Measurements from ENCODE around the gene ETV7.

DNA sequence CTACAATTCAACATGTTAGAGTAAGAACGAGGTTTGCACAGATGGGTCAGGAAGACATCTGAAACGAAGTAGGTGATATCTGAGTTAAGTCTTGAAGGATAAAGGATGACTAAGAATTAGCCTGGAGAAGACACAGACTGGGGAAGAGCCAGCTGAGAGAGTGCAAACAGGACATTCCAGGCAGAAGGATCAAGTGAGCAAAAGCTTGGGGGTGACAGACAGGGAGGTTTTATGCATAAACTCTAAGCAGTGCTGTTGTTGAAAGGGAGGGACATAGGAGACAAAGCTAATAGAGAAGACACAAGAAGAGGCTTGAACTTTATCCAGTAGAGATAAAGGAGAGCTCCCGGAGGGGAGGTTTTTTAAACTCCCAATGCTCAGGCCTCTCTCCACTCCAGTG, 15.0 kb upstream of the ETV7 start:
- TF ChIP-seq, protein P1, sequence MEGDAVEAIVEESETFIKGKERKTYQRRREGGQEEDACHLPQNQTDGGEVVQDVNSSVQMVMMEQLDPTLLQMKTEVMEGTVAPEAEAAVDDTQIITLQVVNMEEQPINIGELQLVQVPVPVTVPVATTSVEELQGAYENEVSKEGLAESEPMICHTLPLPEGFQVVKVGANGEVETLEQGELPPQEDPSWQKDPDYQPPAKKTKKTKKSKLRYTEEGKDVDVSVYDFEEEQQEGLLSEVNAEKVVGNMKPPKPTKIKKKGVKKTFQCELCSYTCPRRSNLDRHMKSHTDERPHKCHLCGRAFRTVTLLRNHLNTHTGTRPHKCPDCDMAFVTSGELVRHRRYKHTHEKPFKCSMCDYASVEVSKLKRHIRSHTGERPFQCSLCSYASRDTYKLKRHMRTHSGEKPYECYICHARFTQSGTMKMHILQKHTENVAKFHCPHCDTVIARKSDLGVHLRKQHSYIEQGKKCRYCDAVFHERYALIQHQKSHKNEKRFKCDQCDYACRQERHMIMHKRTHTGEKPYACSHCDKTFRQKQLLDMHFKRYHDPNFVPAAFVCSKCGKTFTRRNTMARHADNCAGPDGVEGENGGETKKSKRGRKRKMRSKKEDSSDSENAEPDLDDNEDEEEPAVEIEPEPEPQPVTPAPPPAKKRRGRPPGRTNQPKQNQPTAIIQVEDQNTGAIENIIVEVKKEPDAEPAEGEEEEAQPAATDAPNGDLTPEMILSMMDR (IDR thresholded peaks at IDR 0.05; ENCODE audit: insufficient read depth, low read length, poor library complexity, severe bottlenecking) = no peak
- no peak for TF ChIP-seq EZH2phosphoT487 (conservative IDR thresholded peaks at IDR 0.05; ENCODE audit: low read length)

All from SU-DHL-6 (cell line).